GM18951 (cell line): ENCODE data around the gene SCN11A.

Experiments used
- POLR2A ChIP-seq: IDR thresholded peaks from 4 replicates; pipeline ENCODE4 v1.6.1; 2011; ENCODE audit warnings: mild to moderate bottlenecking; ENCODE audit not compliant: insufficient read length, insufficient read depth; ENCODE audit errors: extremely low read depth
- in situ Hi-C: fragments of 300-500 bp; cut with MboI; formaldehyde crosslinking; loops from one replicate; pipeline ENCODE4 v1.12.0; 2022; ENCODE audit warnings: low sequenced_read_pairs, mixed read lengths, inconsistent platforms; ENCODE audit not compliant: unreplicated experiment

SCN11A gene

DNA sequence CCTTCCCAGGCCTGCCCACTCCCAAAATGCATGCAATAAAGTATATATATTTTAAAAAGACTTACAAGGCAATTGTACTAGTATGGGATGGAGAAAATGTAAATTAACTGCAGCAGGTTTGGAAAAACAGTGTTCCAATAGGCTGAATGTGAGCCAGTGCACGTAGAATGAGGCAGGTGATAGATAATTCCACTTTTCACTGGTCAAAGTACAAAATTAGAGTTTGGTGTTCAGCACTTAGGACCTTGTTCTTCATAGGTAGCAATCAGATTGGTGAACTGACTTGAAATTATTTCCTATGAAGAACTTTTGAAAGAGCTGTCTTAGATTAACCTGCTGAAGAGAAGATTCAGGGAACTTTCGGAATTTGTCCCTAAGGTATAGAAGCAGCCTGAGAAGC, 2.0 kb upstream of the SCN11A start:
- in situ Hi-C loops = no loop called here
- TF ChIP-seq POLR2A = no peak

DNA sequence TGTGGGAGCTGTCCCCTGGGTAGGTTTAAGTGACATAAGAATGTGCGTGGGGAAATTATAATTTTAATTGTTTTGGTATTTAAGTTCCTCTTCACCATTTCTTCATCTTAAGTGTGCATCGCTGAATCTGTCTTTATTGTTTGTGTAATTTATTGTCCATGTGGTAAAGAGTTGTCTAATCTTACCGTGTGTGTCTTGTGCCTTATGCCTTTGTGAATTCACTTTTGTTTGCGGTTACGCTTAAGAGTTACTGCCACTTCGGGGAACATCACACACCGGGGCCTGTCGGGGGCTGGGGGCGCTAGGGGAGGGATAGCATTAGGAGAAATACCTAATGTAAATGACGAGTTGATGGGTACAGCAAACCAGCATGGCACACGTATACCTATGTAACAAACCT, 839 bp upstream of the SCN11A start:
- in situ Hi-C loops = no loop called here
- no peak for TF ChIP-seq POLR2A

DNA sequence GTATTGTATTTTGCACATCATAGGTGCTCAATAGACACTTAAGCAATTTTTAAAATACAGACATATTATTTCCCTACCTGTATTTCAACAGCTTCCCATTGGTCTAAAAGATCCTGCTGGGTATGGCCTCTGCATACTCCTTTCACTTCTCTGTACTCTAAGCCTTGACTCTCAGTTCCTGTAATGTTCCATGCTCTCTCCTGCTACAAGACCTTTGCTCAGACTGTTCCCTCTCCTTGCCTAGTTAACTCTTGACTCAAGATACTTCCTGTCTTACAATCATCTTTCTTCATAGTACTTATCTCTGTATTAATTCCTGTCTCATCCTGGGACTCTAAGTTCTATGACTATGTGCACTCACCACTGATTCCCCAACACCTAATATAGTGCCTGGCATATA, 1.7 kb downstream of the SCN11A start:
- TF ChIP-seq POLR2A = no peak
- in situ Hi-C loops = no loop called here

DNA sequence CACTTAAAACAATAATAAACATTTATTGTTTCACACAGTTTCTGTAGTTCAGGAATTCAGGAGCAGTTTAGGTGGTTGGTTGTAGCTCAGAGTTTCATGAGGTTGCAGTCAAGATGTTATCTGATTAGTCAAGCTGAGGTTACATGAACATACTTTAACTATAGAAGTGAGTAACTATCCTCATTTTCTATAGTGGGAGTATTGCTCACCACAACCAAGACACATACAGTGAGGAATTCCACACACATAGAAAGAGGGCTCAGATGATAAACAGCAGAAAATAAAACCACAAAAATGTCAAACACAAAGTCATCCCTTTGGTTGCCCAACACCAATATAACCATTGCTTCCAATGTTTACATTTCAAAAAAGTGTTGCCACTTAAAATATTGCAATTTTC, 13.6 kb downstream of the SCN11A start:
- no peak for TF ChIP-seq POLR2A
- in situ Hi-C loops = no loop called here

DNA sequence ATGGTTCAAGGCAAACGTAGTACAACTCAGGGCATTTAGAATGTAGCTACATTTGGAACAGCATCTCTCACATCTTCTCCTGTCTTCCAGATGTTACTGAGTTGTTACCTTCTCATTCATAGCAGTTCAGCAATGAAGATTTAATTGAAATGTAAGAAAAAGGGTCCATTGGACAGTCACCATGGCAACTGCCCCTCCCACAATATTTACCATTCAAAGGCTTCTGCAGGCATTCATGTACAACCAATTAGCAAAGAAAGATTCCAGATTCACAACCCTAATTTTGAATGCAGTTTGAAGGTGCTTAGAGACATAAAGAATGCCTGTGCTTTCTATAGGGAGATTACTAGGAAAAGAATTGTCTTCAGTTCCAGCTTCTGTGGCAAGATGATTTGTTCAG, 22.2 kb downstream of the SCN11A start:
- in situ Hi-C loops = no loop called here
- TF ChIP-seq POLR2A = no peak

DNA sequence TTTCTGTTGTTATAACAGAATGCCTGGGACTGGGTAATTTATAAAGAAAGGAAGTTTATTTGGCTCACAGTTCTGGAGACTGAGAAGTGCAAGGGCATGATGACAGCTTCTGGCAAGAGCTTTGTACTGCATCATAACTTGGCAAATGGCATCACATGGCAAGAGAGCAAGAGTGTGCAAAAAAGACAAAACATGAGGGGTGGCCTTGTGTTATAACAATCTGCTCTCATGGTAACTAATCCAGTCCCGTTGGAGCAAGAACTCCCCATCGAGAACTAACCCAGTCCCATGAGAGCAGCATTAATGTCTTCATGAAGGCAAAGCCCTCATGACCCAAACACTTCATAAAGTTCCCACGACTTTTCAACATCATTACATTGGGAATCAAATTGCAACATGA, 23.2 kb downstream of the SCN11A start:
- TF ChIP-seq POLR2A = no peak
- in situ Hi-C loops = no loop called here

DNA sequence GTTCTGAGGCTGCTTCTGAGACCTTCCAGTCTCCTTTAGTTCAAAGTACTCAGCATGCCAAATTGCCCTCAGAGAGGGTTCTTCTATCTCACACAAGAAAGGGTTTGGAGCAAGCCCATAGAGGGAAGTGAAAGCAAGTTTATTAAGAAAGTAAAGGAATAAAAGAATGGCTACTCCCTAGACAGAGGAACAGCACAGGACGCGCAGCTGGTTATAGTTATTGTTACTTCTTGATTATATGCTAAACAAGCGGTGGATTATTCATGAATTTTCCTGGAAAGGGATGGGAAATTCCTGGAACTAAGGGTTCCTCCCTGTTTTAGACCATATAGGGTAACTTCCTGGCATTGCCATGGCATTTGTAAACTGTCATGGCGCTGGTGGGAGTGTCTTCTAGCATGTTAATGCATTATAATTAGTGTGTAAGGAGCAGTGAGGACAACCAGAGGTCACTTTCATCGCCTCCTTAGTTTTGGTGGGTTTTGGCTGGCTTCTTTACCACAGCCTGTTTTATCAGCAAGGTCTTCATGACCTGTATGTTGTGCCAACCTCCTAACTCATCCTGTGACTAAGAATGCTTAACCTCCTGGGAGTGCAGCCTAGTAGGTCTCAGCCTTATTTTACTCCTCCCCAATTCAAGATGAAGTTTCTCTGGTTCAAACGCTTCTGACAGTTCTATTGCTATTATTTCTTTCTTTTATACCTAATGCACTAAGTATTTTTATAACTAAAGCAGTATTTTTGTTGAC, 26.3 kb downstream of the SCN11A start:
- TF ChIP-seq POLR2A = no peak
- in situ Hi-C loops = no loop called here

DNA sequence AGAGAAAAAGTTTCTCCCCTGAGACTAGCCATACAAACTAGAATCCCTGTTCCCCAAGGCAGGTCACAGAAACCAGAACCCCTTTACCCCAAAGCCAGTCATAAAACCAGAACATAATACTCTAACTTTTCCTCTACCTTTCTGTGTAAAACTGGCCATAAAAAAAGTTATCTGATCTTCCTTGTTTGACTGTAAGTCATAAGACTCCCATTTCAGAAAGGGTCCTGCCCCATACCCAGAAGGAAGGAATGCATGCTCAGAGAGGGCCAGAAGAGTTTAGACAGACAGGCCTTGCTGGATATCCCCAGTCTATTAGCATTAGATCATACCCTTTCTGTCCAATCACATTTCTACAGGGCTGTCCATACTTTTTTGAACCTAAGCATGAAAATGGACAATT, 27.2 kb downstream of the SCN11A start:
- no peak for TF ChIP-seq POLR2A
- in situ Hi-C loops = no loop called here

DNA sequence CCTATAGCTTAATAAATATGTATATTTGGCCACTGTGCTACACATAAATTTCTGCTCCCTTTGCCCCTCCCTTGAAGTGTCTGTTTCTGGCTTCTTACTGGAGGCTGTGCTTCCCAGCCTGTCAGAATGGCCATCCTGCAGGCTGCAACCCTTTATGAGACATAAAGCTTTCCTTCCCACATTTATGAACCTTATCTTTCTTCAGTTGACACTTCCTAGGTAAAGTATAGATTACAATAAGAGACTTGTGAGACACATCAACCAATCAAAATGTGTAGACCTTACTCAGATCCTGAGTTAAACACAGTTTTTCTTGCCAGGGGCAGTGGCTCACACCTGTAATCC, 29.5 kb downstream of the SCN11A start:
- in situ Hi-C loops = no loop called here
- no peak for TF ChIP-seq POLR2A

DNA sequence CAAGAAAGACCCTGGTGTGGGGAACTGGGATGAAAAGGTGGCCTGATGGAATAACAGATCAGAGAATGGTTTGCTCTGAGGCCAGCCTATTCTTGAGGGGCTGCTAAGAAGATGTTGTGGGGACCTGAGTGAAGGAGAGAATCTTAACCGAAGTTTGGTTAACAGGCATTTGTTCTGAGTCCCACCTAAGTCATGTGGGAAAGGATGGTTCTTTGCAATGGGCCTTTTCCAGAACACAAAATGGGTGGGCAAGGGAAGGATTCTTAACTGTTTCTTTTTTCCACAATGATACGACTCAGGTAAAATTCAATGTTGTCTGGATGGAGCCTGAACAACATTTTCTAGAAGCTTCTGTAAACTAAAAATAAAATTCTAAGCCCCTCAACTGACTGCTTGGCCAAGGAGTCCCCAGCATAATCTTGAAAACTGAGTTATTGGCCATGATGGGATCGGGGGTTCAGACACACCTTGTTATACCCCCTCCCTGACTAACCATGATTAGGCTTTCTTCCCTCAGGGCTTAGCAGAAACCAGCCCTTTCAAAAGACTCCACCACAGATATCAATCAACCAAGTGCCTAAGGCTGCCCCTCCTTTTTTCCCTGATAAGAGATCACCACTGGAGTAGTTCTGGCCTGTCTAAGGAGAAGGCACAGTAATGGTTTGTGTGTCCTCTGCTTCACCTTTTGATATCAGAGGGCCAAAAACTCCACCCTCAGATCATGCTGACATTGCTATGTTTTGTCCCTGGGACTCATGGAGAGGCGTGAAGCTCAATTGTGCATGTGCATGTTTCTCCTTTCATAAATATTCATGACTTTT, 30.1 kb downstream of the SCN11A start:
- no peak for TF ChIP-seq POLR2A
- in situ Hi-C loops = no loop called here

DNA sequence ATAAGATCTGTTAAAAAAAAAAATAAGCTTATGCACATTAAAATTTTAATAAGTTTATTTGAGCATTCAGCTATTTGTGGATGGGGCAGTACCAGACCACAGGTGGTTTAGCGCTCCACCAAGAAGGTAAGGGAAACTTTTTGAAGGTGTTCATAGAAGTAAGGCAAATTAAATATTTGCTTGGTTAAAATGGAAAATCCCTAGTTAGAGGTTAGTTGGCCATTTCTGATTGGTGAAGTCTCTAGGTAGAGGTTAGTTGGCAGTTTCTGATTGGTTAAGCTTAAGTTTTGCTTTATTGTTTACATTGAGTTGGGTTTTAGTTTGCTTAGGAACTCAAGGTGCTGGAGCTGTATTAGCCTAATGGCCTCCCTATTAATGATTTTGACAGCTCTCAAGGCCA, 30.7 kb downstream of the SCN11A start:
- TF ChIP-seq POLR2A = no peak

DNA sequence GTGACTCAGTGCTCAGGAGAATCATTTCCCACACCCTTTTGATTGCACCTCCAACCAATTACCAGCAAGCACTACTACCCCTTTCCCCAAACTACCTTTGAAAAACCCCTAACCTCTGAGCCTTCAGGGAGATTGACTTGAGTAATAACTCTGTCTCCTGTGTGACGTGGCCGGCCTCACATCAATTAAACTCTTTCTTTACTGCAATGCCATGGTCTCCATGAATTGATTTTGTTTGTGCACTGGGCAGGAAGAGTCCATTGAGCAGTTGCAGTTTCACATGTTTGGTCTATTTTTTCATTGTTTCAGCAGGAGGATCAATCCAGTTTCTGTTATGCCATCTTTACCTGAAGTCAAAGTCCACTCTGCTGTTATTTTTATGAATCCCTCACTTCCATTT, 32.4 kb downstream of the SCN11A start:
- in situ Hi-C loops = no loop called here
- TF ChIP-seq POLR2A = no peak

More for the DNA sequence above, 30.7 kb downstream of the SCN11A start:
- in situ Hi-C loops = no loop called here

DNA sequence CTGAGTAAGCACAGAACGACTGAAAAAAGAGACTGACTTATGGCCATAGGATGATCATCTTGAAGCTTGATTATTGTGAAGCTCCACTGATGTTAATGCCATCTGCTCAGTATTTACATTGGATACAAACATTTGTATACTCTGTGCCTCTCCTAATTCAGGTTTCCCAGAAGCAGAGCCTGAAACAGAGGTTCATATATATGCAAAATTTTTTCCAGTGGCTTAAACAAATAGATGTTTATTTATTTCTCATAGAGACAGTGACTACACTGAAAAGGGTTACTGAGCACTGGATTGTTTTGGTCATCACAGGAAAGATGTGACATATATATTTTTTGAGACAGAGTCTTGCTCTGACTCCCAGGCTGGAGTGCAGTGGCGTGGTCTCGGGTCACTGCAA, 36.3 kb downstream of the SCN11A start:
- in situ Hi-C loops = no loop called here
- TF ChIP-seq POLR2A = no peak

DNA sequence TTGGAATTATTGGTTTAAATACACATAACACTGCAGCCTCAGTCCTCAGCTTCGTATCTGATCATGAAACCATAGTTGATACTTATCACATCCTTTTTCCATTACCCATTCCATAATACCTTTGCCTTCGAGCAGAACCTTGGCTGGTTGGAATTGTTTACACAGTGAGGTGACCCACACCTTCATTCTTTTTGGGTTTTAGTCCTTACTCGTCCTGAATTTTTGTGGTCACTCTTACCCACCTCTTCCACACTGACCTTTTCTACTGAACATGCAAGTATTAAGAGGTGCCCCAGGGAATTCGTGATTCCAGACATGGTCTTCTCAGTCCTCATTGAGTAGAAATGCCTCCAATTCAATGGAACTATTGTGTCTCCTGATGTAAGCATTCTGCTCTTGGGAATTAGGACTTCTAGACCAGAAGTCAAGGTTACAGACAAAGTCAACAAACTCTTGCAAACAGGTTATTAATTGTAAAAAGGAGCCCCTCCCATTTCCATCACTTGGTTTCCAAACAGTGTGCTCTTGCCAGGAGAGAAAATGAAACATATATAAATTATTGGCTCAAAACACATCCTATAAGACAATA, 37.7 kb downstream of the SCN11A start:
- in situ Hi-C loops = no loop called here
- no peak for TF ChIP-seq POLR2A

DNA sequence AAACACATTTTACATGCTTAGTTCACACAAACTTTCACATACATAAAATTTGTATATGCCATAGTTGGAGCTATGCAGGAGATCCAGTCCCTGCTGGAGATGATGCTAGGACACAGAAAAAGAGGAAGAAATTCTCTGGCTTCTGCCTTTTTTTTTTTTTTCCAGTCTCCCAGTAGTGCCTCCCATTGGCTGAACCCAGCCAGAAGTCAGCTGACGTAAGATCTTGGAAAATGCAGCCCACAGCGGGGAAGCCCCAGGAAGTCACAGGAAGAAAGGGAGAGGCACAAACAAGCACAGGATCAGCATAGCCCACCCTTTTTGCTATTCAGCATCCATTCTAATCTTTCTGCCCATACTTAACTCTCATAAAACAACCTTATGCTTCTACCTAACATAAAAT, 38.5 kb downstream of the SCN11A start:
- no peak for TF ChIP-seq POLR2A
- in situ Hi-C loops = no loop called here
